ENCODE measurements around the gene SLC4A1AP.

The SLC4A1AP gene

DNA sequence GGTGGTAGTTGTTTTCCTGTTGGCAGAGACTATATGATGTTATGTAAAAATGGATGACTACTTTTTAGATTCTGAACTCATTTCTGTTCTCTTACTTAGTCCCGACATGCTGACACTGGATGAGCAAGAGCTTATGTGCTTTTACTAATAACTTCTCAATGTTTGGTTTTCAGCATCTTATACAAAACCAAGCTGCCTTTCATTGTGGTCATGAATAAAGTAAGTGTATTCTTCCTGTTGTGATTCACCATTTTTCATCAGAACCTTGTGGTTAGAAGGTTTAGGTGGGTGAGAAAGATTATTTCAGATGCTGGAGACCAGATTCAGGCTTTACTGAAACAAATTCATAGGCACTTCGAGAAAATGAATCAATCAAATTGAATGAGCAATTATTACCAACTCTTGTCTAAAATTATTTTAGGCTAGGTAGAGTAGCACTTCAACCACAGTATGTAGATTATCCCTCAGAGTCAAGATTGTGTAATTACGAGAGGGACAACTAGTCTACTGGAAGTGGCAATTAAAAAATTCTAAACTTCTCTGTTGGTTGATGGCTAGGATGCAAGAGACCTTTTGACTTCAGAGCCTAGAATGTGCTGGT is 25.6 kb upstream of the SLC4A1AP start:
- Histone ChIP-seq H3K4me1 (ENCODE audit: low read length) (no peaks in the 10 kb centered on the region), H3K9me3 (ENCODE audit: insufficient read depth, low read length) (no peaks in the 10 kb centered on the region), H3K27ac (ENCODE audit: low read length) (no peak overlapping the region), H3K9ac (ENCODE audit: low read length) (no peak overlapping the region), H3K4me2 (ENCODE audit: low read length) (no peak overlapping the region), H3K27me3 (ENCODE audit: low read depth, low read length) (no peaks in the 10 kb centered on the region), H3K79me2 (ENCODE audit: low read length) (no peaks in the 10 kb centered on the region), H3K36me3 (replicated peaks; ENCODE audit: low read depth, low read length) (peaks cover 11% of the 10 kb centered on the region), H2AFZ (ENCODE audit: low read depth, low read length) (no peak overlapping the region), H4K20me1 (ENCODE audit: insufficient read depth, low read length) (no peaks in the 10 kb centered on the region), H3K4me3 (ENCODE audit: low read length) (no peak overlapping the region)
- TF ChIP-seq, protein P1, sequence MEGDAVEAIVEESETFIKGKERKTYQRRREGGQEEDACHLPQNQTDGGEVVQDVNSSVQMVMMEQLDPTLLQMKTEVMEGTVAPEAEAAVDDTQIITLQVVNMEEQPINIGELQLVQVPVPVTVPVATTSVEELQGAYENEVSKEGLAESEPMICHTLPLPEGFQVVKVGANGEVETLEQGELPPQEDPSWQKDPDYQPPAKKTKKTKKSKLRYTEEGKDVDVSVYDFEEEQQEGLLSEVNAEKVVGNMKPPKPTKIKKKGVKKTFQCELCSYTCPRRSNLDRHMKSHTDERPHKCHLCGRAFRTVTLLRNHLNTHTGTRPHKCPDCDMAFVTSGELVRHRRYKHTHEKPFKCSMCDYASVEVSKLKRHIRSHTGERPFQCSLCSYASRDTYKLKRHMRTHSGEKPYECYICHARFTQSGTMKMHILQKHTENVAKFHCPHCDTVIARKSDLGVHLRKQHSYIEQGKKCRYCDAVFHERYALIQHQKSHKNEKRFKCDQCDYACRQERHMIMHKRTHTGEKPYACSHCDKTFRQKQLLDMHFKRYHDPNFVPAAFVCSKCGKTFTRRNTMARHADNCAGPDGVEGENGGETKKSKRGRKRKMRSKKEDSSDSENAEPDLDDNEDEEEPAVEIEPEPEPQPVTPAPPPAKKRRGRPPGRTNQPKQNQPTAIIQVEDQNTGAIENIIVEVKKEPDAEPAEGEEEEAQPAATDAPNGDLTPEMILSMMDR (IDR thresholded peaks at IDR 0.05; ENCODE audit: low read depth, low read length): no peak

DNA sequence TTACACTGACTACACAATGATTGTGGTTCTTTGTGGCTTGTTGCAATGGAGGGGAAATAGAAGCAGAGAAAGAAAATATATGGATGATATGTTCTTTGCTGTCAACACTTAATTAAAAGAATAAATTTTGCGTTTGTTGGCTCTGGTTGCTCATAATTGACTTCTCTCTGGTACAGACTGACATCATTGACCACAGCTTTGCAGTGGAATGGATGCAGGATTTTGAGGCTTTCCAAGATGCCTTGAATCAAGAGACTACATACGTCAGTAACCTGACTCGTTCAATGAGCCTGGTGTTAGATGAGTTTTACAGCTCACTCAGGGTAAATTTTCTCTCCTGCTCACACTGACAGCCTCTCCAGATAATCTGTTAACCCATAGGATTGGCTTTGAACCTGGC is 25.0 kb upstream of the SLC4A1AP start:
- TF ChIP-seq, protein P1 (IDR thresholded peaks at IDR 0.05; ENCODE audit: low read depth, low read length): no peak
- TF ChIP-seq EZH2phosphoT487 (IDR thresholded peaks at IDR 0.05; ENCODE audit: low read depth): no peak
- Histone ChIP-seq H3K79me2 (ENCODE audit: low read length) (no peaks in the 10 kb centered on the region), H3K4me2 (ENCODE audit: low read length) (no peak overlapping the region), H3K4me1 (ENCODE audit: low read length) (no peaks in the 10 kb centered on the region), H3K9ac (ENCODE audit: low read length) (no peak overlapping the region), H3K9me3 (ENCODE audit: insufficient read depth, low read length) (no peaks in the 10 kb centered on the region), H3K27me3 (ENCODE audit: low read depth, low read length) (no peaks in the 10 kb centered on the region), H4K20me1 (ENCODE audit: insufficient read depth, low read length) (no peaks in the 10 kb centered on the region), H3K4me3 (ENCODE audit: low read length) (no peak overlapping the region), H2AFZ (ENCODE audit: low read depth, low read length) (no peak overlapping the region), H3K36me3 (replicated peaks; ENCODE audit: low read depth, low read length) (peaks cover 11% of the 10 kb centered on the region), H3K27ac (ENCODE audit: low read length) (no peak overlapping the region)

DNA sequence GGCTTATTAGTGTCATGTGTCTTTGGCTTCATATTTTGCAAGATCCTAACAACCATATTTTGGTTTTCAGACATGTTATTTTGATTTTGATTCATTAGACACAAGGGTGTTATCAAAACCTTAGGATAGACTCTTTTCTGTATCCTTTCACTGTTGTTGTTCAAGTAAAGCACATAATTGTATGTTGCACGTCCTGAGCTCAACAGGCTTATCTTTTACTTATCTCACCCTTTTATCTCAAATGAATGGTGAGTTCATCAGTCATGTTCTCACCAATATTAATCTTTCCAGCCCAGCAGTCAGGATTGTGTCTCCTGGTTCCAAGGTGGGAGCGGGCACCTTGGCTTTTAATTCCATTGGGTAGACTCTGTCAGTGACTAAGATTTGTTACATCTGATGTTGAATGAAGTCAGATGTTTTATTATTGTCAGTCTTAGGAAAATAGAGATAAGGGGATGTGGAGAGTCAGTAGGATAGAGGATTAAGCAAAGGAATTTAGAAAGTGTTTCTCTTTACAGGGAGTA is 22.9 kb upstream of the SLC4A1AP start:
- Histone ChIP-seq H3K36me3 (replicated peaks; ENCODE audit: low read depth, low read length) (peaks cover 3% of the 10 kb centered on the region), H3K4me3 (ENCODE audit: low read length) (no peak overlapping the region), H2AFZ (ENCODE audit: low read depth, low read length) (no peak overlapping the region), H3K9me3 (ENCODE audit: insufficient read depth, low read length) (no peaks in the 10 kb centered on the region), H3K4me2 (ENCODE audit: low read length) (no peak overlapping the region), H3K27me3 (ENCODE audit: low read depth, low read length) (no peaks in the 10 kb centered on the region), H3K9ac (ENCODE audit: low read length) (no peak overlapping the region), H3K79me2 (ENCODE audit: low read length) (no peaks in the 10 kb centered on the region), H4K20me1 (ENCODE audit: insufficient read depth, low read length) (no peaks in the 10 kb centered on the region), H3K27ac (ENCODE audit: low read length) (no peak overlapping the region), H3K4me1 (ENCODE audit: low read length) (no peaks in the 10 kb centered on the region)
- TF ChIP-seq, protein P1 (IDR thresholded peaks at IDR 0.05; ENCODE audit: low read depth, low read length): no peak
- TF ChIP-seq EZH2phosphoT487 (IDR thresholded peaks at IDR 0.05; ENCODE audit: low read depth): no peak

DNA sequence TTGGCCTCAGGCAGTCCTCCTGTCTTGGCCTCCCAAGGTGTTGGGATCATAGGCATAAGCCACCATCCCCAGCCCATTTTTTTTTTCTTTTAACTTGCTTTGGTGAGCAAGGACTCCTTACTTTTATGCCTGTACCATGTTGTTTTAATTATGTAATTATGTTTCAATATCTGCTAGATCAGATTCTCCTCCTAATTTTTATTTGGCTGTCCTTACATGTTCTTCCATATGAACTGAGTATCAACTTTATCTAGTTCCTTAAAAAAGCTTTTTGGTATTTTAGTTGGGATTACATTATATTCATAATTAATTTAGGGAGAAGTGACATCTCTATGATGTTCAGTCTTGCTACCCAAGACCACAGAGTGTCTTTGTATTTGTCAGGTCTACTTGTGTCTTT is 18.5 kb upstream of the SLC4A1AP start:
- Histone ChIP-seq H3K27me3 (ENCODE audit: low read depth, low read length) (no peaks in the 10 kb centered on the region), H4K20me1 (ENCODE audit: insufficient read depth, low read length) (no peaks in the 10 kb centered on the region), H3K4me3 (ENCODE audit: low read length) (no peak overlapping the region), H3K79me2 (ENCODE audit: low read length) (no peaks in the 10 kb centered on the region), H3K9me3 (ENCODE audit: insufficient read depth, low read length) (no peaks in the 10 kb centered on the region), H3K9ac (ENCODE audit: low read length) (no peak overlapping the region), H3K27ac (ENCODE audit: low read length) (no peak overlapping the region), H3K4me2 (ENCODE audit: low read length) (no peak overlapping the region), H3K4me1 (ENCODE audit: low read length) (no peaks in the 10 kb centered on the region), H2AFZ (ENCODE audit: low read depth, low read length) (no peak overlapping the region), H3K36me3 (replicated peaks; ENCODE audit: low read depth, low read length) (peaks cover 18% of the 10 kb centered on the region)
- TF ChIP-seq, protein P1 (IDR thresholded peaks at IDR 0.05; ENCODE audit: low read depth, low read length): no peak
- TF ChIP-seq EZH2phosphoT487 (IDR thresholded peaks at IDR 0.05; ENCODE audit: low read depth): no peak
